H9 (cell line): Measurements from ENCODE around the gene CHN2. TPM values are rescaled to one million over a fixed set of nuclear protein-coding genes. Genes with fewer than 3 reads are reported as not detected.

Source experiments
- DNase-seq: peaks from one replicate; pipeline ENCODE4 v3.0.0-alpha.2; 2017
- H2AFZ ChIP-seq: one replicate; pipeline ENCODE4 v1.6.1; 2013; ENCODE audit warnings: mild to moderate bottlenecking, low read length, control low read depth, moderate library complexity
- H2AK5ac ChIP-seq: 2 replicates; pipeline ENCODE4 v1.6.1; 2013; ENCODE audit warnings: low read length, control low read depth, mixed read lengths; ENCODE audit not compliant: insufficient read length
- H2BK120ac ChIP-seq: one replicate; pipeline ENCODE4 v1.6.1; 2013; ENCODE audit warnings: low read depth, mild to moderate bottlenecking, low read length, control low read depth, inconsistent platforms; ENCODE audit not compliant: poor library complexity, severe bottlenecking
- H2BK12ac ChIP-seq: 2 replicates; pipeline ENCODE4 v1.6.1; 2013; ENCODE audit warnings: low read length, control low read depth, mixed read lengths, low read depth; ENCODE audit not compliant: insufficient read length
- H2BK15ac ChIP-seq: 2 replicates; pipeline ENCODE4 v1.6.1; 2013; ENCODE audit warnings: low read depth, low read length, control low read depth
- H2BK20ac ChIP-seq: one replicate; pipeline ENCODE4 v1.6.1; 2013; ENCODE audit warnings: low read depth, mild to moderate bottlenecking, low read length, control low read depth, inconsistent platforms; ENCODE audit not compliant: poor library complexity, severe bottlenecking
- H2BK5ac ChIP-seq: 2 replicates; pipeline ENCODE4 v1.6.1; 2013; ENCODE audit warnings: low read length, control low read depth, mixed read lengths; ENCODE audit not compliant: insufficient read length
- H3K14ac ChIP-seq: 2 replicates; pipeline ENCODE4 v1.6.1; 2013; ENCODE audit warnings: low read length, control low read depth; ENCODE audit not compliant: insufficient read depth
- H3K18ac ChIP-seq: 2 replicates; pipeline ENCODE4 v1.6.1; 2013; ENCODE audit warnings: low read depth, mild to moderate bottlenecking, mixed read lengths, low read length, control low read depth; ENCODE audit not compliant: insufficient read length
- H3K23ac ChIP-seq: 2 replicates; pipeline ENCODE4 v1.6.1; 2013; ENCODE audit warnings: low read length, control low read depth, mixed read lengths, low read depth; ENCODE audit not compliant: insufficient read length
- H3K23me2 ChIP-seq: 2 replicates; pipeline ENCODE4 v1.6.1; 2013; ENCODE audit warnings: low read depth, mild to moderate bottlenecking, mixed read lengths, low read length, control low read depth; ENCODE audit not compliant: insufficient read length, poor library complexity, severe bottlenecking
- H3K27ac ChIP-seq: 2 replicates; pipeline ENCODE4 v1.5.1; 2013; ENCODE audit warnings: low read length, control low read depth, mixed read lengths, low read depth; ENCODE audit not compliant: insufficient read length
- H3K27me3 ChIP-seq: 2 replicates; pipeline ENCODE4 v1.6.1; 2013; ENCODE audit warnings: low read length, control low read depth, inconsistent platforms; ENCODE audit not compliant: insufficient read depth
- H3K4ac ChIP-seq: 2 replicates; pipeline ENCODE4 v1.6.1; 2013; ENCODE audit warnings: low read depth, mild to moderate bottlenecking, control low read depth, inconsistent platforms, low read length, moderate library complexity
- H3K4me1 ChIP-seq: 2 replicates; pipeline ENCODE4 v1.6.1; 2013; ENCODE audit warnings: low read length, control low read depth, inconsistent platforms; ENCODE audit not compliant: insufficient read depth
- H3K4me2 ChIP-seq: 2 replicates; pipeline ENCODE4 v1.6.1; 2013; ENCODE audit warnings: low read length, control low read depth, mixed read lengths; ENCODE audit not compliant: insufficient read length, insufficient read depth
- H3K56ac ChIP-seq: 2 replicates; pipeline ENCODE4 v1.6.1; 2013; ENCODE audit warnings: low read depth, mild to moderate bottlenecking, mixed read lengths, low read length, control low read depth; ENCODE audit not compliant: insufficient read length
- H3K79me1 ChIP-seq: 2 replicates; pipeline ENCODE4 v1.6.1; 2013; ENCODE audit warnings: low read depth, mild to moderate bottlenecking, moderate library complexity, low read length, control low read depth, inconsistent platforms; ENCODE audit not compliant: insufficient read depth, poor library complexity, severe bottlenecking
- H3K79me2 ChIP-seq: 2 replicates; pipeline ENCODE4 v1.6.1; 2013; ENCODE audit warnings: low read length, control low read depth, inconsistent platforms; ENCODE audit not compliant: insufficient read depth
- H3K9ac ChIP-seq: 2 replicates; pipeline ENCODE4 v1.6.1; 2013; ENCODE audit warnings: low read length, control low read depth, mixed read lengths; ENCODE audit not compliant: insufficient read length; ENCODE audit errors: extremely low read depth
- H3K9me3 ChIP-seq: one replicate; pipeline ENCODE4 v1.6.1; 2013; ENCODE audit warnings: low read depth, low read length, inconsistent platforms; ENCODE audit not compliant: control insufficient read depth
- H3T11ph ChIP-seq: one replicate; pipeline ENCODE4 v1.6.1; 2013; ENCODE audit warnings: mild to moderate bottlenecking, low read length, control low read depth, inconsistent platforms
- H4K20me1 ChIP-seq: one replicate; pipeline ENCODE4 v1.6.1; 2013; ENCODE audit not compliant: control insufficient read depth, insufficient read length, insufficient read depth
- H4K5ac ChIP-seq: 2 replicates; pipeline ENCODE4 v1.6.1; 2013; ENCODE audit warnings: low read depth, mild to moderate bottlenecking, mixed read lengths, low read length, control low read depth; ENCODE audit not compliant: insufficient read length
- H4K8ac ChIP-seq: replicated peaks from 2 replicates; pipeline ENCODE4 v1.6.1; 2013; ENCODE audit warnings: low read length, control low read depth, mixed read lengths, low read depth; ENCODE audit not compliant: insufficient read length
- H4K91ac ChIP-seq: 2 replicates; pipeline ENCODE4 v1.6.1; 2013; ENCODE audit warnings: low read depth, mild to moderate bottlenecking, moderate library complexity, mixed read lengths, low read length, control low read depth; ENCODE audit not compliant: insufficient read length
- H3K27ac Mint-ChIP-seq, 3 experiments: 2 replicates in 2 of 3; 3 replicates in 1 of 3; pipeline ENCODE4 v1.8.0; 2020 to 2021; ENCODE audit warnings: mixed read lengths in 3 of 3, mild to moderate bottlenecking in 1 of 3, moderate library complexity in 1 of 3
- H3K27me3 Mint-ChIP-seq: 2 replicates; pipeline ENCODE4 v1.8.0; 2021; ENCODE audit warnings: low read depth, mild to moderate bottlenecking, moderate library complexity, mixed read lengths
- H3K36me3 Mint-ChIP-seq, 3 experiments: 2 replicates in 2 of 3; 3 replicates in 1 of 3; pipeline ENCODE4 v1.8.0; 2020 to 2021; ENCODE audit warnings: low read depth in 3 of 3, mixed read lengths in 3 of 3; ENCODE audit not compliant: insufficient read depth in 1 of 3
- H3K4me1 Mint-ChIP-seq, 2 experiments: 2 replicates each; pipeline ENCODE4 v1.8.0; 2020; ENCODE audit warnings: mixed read lengths in 2 of 2
- H3K4me3 Mint-ChIP-seq, 2 experiments: 2 replicates in 1 of 2; 3 replicates in 1 of 2; pipeline ENCODE4 v1.8.0; 2020 to 2021; ENCODE audit warnings: mild to moderate bottlenecking in 2 of 2, mixed read lengths in 2 of 2, moderate library complexity in 1 of 2
- H3K9me3 Mint-ChIP-seq, 2 experiments: 2 replicates in 1 of 2; 3 replicates in 1 of 2; pipeline ENCODE4 v1.8.0; 2020; ENCODE audit warnings: mild to moderate bottlenecking in 2 of 2, mixed read lengths in 2 of 2, moderate library complexity in 1 of 2
- CTCF ChIP-seq: fragments of 200-600 bp; sonication (generic); conservative IDR thresholded peaks from 3 replicates; pipeline ENCODE4 v1.8.0; 2021; ENCODE audit warnings: antibody characterized with exemption, mild to moderate bottlenecking
- WGBS: extraction: QIAGEN DNeasy Blood & Tissue Kit; methylation state at CpG from one replicate; pipeline ENCODE4 v1.1.7; 2013; ENCODE audit warnings: missing lambda C conversion rate, low lambda C conversion rate, mixed read lengths; ENCODE audit not compliant: insufficient read length; ENCODE audit errors: extremely low coverage; 5-methylcytosine and 5-hydroxymethylcytosine counted together
- total RNA-seq: library from RNA; stranded (reverse); gene quantifications from 2 replicates; pipeline ENCODE4 v1.2.1, GENCODE V29; 2021

Gene CHN2
- total RNA-seq, 1 experiment from 2014 or later, result 3.3 TPM

GRCh38 chr7:29412912-29413311 is 218.3 kb downstream of the CHN2 start:
- no CpG with 5 or more reads among the region's 3 CpGs for WGBS
- Histone ChIP-seq H2BK12ac (no peak overlapping the region), H2BK20ac (no peak overlapping the region), H3K23me2 (no peaks in the 10 kb centered on the region), H2BK5ac (no peak overlapping the region), H4K91ac (no peak overlapping the region), H3K18ac (no peak overlapping the region), H3K27me3 (no peaks in the 10 kb centered on the region), H2BK15ac (no peak overlapping the region), H4K5ac (no peak overlapping the region), H3K4me2 (no peak overlapping the region), H3K4me1 (no peaks in the 10 kb centered on the region; the same call in 1 of the 2 replicates), H3K79me1 (no peaks in the 10 kb centered on the region), H3K79me2 (no peaks in the 10 kb centered on the region), H3K23ac (no peak overlapping the region), H2BK120ac (no peak overlapping the region), H3K56ac (no peak overlapping the region), H4K20me1 (no peaks in the 10 kb centered on the region), H2AK5ac (no peak overlapping the region), H3T11ph (no peak overlapping the region), H3K14ac (no peak overlapping the region), H3K27ac (no peak overlapping the region), H2AFZ (no peak overlapping the region), H3K4ac (no peak overlapping the region), H3K9me3 (no peaks in the 10 kb centered on the region), H3K9ac (no peak overlapping the region), H4K8ac (no peak overlapping the region)
- Mint-ChIP-seq H3K4me3 (no peak overlapping the region), H3K9me3 (no peaks in the 10 kb centered on the region), H3K36me3 (no peaks in the 10 kb centered on the region), H3K27ac (no peak overlapping the region), H3K4me1 (peaks cover 8 to 10% of the 10 kb centered on the region in 2 experiments), H3K27me3 (no peaks in the 10 kb centered on the region; the same call in 1 of the 2 replicates)
- DNase-seq, result no peak
- no peak for TF ChIP-seq CTCF
